GOT3 (cell line): Measurements from ENCODE around the gene DCHS1.

Experiments
- DNase-seq: peaks from one replicate; lab custom pipeline; 2025; ENCODE audit warnings: mixed read lengths; lab: John Stamatoyannopoulos, UW

Gene DCHS1

DNA sequence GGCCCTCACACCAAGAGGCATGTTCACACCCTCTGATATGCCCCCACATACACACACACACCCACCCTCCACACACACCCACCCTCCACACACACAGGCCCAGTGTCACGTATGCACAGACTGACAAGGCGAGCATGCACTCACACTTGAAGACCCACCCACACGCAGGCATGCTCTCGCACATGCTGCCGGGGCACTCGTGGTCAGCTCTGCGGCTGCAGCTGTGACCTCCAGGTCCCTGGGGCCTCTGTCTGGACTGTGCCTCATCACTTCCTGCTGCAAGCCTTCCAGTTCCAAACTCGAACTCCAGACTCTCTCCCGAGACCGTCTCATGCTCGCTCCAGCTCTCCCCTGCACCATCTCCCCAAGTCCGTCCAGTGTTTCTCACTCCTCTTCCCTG is 9.5 kb downstream of the DCHS1 start:
- DNase-seq: no peak

DNA sequence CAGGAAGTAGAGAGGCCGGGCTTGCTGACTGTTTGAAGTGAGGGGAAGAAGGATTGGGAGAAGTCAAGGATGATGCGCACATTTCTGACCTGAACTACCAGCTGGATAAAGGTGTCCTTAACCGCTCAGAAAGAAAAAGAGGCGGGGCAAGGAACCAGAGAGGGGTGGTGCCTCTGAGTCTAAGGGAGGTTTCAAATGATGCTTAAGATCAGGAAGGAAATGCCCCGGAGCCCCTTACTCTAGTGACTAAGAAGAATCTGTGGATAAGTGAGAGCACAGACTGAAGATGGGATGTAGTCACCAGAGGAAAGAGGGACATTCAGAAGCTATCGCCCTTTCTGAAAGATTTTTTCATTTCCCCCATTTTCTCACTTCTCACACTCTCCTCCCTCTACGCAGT is 12.7 kb downstream of the DCHS1 start:
- DNase-seq: no peak

DNA sequence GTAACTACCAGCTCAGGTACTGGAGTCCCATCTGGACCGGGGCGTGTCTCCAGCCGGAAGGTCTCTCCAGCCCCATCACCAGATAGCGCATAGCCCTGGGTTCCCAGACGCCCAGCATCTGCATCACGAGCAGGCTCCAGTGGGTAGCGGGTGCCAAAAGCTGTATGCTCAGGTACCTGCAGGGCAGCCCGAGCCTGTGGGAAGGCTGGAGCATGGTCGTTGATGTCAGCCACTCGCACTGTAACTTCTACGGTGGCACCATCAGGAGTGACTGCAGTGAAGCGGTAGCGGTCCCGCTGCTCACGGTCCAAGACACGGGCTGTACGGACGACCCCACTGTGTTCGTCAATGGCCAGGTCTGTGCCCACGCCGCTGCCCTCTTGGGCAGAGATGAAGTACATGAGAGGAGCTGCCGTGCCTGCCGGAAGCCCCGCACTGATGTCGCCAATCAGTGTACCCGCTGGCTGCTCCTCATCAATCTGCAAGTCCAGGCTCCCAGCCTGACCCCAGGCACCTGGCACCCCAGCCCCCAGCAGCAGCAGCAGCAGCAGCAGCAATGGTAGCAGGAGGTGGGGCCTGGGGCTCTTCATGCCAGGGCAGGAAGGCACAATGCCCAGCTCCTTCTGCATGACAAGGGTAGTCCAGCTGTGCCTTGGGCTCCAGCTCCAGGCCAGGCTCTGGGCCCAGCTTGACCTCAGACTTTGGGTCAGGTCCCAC is 14.5 kb downstream of the DCHS1 start:
- no peak for DNase-seq

DNA sequence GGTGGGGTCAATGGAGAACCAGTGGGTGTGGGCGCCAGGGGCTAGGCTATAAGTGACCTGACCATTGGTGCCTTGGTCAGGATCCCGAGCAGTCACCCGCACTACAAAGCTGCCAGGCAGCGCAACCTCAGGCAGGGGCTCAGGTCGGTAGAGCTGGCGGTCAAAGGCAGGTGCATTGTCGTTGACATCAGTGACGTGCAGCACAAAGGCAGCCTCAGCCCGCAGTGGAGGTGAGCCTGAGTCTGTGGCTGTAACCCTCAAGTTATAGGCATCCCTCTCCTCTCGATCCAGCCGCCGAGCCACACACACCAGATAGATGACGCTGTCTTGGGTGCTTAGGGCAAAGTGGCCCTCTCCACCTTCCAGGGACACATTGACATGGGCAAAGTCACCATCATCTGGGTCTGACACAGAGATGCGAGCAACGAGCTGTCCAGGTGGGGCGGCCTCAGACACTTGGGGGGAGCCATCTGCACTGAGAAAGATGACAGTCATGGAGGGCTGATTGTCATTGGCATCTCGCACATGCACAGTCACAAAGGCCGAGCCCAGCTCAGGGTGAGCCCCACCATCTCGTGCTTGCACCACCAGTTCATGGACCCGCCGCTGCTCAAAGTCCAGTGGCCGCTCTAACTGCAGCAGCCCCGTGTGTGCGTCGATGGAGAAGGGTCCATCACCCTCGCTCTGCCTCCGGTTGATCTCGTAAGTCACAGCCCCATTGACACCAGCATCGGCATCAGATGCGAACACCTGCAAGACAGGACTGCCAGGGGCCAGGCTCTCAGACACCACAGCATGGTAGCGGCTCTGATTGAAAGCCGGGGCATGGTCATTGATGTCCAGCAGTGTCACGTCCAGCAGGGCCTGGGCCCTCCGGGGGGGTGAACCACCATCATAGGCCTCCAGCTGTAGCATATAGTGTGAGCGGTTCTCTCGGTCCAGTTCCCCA is 15.3 kb downstream of the DCHS1 start:
- no peak for DNase-seq

DNA sequence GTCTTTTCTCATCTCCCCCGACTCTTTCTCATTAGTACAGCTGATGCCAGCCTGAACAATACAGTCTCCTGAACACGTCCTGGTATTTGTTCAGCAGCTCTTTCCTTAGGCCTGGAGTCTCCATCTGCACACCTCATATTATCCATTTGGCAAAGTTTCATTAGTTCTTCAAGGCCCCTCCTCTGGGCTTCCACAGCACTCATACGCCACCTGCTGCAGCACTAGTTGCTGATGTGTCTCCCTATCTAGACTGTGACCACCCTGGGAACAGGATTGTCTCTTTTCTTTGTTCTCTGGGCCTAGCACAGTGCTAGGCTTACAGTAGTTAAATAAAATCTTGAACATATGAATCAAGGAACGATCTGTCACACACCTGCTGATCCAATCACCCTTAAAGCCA is 17.2 kb downstream of the DCHS1 start:
- no peak for DNase-seq

DNA sequence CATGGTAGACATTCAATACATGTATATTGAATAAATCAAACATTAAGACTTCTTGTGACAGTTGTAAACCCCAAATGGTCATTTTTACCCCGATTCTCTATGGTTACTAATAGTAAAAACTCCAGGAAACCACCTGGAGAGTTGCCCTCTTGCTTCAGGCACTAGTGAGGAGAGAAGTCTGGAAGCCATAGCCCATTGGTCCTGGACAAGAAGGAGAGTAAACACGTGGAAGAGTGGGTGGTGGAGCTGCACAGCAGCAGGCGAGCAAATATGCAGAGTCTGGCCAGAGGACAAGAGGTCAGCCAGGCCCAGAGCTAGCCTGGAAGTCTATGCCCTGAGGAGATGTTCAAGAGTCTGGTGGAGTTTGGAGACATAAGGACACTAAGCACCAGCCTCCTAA is 17.7 kb downstream of the DCHS1 start:
- no peak for DNase-seq

DNA sequence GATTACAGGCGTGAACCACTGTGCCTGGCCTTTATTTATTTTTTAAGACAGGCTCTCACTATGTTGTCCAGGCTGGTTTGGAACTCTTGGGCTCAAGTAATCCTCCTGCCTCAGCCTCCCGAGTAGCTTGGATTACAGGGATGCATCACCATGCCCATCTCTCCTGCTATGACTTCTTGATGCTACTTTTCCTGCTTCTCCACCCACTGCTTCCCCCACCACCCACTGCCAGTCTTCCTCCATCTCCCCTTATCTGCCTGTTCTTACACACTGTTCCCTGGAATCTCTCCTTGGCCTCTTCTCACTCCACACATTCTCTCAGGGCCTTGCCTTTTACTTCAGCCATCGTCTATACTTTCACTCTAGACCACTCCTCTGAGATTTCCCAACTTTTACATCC is 19.1 kb downstream of the DCHS1 start:
- no peak for DNase-seq

DNA sequence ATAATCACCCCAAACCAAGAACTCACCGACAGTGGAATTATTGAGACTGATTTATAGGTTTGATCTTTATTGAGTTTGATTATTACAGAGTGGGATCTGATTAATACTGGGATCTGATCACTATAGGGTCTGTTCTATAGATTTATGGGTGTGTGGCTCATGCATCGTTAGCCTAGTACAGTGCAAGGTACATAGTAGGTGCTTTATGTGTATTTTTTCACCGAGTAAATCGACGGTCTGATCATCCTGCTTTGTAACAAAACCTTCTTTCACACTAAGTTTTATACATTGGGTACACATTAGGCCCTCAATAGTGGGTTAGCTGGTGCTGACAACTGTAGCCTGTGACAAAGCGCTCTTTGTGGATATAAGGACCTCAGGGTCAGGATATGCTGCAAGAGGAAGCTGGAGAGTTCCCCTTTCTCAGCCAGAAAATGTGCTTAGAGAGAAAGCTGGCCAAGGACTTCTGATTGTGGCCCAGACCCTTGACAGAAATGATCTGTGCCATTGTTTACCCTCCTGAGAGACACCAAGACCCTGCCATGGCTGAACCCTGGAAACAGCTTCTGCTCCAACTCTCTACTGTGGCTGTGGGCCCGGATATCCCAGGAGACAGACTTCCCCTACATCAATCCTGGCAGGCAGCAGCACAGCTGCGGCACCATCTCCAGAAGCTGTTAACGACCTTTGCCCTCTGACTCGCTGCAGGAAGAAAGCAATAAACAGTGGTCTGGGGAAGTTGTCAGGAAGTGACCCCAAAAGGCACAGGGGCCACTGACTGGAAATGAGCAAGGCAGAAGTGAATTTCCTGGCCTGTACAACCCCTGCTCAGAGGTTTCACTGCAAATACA is 20.3 kb downstream of the DCHS1 start:
- DNase-seq: no peak

DNA sequence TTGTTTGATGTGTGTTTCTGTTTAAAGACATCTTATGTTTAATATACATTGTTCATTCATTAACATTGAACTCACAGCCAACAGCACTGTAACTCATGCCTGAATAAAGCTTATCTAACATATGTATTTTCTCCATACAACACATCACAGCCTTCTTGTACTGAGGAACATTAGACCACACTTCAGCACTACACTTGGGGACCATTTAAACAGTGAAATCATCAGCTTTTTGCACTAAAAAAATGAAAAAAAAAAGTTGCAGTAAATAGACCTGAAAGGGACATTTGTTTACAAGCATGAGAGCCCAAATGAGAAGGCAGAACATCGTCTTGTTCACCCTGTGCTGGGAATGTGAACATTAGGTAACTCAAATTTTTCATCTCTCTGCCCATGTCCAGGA is 21.1 kb downstream of the DCHS1 start:
- no peak for DNase-seq

DNA sequence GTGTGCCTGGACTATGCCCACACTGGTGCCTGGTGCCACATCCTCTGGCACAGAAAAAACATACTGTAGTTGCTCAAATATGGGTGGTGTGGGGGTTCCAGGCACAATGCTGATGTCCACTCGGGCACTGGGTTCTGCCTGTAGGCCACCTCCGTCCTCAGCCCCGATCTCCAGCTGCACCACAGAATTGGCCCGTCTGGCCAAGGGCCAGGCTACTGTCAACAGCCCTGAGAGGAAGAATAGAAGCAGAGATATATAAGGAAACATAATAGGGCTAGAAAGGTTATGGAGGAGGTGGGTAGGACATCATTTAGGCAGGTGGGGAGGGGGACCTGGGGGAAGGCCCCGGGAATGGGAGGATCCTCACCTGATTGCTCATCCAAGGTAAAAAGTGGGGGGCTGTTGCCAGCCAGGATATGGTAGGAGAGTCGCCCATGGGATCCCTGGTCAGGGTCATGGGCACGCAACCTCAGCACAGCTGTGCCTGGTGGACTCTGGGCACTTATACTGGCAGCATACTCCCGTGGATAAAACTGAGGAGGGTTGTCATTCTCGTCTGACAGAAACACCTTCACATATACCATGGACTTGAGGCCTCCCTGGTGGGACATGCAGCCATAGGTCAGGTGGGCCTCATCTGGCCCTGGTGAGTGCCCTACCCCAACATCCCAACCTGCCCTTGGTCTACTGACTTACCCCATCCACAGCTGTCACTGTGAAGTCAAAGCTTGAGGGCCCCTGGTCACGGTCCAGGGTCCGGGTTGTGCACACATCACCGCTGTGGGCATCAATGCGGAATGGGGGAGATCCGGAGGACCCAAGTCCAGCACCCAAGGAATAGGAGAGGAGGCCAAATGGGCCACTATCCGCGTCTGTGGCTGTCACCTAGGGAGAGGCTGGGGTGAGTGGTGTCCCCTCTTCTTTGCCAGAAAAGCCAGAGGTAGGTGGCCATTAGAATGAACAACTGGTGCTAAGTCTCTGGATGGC is 21.9 kb downstream of the DCHS1 start:
- no peak for DNase-seq

DNA sequence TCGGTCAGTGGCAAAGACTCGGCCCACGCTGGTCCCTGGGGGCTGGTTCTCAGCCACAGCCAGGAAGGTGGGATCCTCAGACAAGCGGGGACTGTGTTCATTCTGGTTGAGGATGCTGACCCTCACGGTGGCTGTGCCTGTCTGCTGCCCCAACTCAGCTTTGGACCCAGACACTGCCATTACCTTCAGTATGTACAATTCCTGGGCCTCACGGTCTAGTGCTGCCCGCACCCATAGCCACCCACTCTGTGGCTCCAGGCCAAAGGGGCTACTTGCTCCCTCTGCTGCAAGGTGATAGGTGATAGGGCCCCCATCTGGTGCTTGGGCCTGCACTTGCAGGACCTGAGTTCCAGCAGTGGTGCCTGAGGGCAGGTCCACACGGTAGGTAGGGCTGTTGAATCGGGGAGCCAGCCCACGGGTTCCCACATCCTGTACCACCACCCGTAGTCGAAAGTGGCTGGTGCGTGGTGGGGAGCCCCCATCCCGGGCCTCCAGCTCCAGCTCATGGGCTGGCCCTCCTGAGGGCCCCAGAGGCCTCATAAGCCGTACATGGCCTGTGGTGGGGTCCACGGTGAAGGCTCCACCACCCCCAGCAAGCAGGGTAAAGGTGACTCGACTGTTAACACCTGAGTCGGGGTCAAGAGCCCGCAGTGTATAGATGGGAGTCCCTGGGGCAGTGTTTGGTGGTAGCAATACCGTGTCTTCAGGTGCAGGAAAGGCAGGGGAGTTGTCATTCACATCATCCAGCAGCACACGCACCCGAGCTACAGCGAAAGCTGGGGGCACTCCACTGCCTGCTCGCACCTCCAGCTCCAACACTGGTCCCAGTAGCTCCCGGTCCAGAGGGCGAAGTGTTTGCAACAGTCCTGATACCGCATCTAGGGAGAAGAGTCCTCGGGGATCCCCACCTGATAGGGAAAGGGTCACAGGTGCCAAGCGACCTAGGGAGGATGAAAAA is 23.2 kb downstream of the DCHS1 start:
- no peak for DNase-seq

DNA sequence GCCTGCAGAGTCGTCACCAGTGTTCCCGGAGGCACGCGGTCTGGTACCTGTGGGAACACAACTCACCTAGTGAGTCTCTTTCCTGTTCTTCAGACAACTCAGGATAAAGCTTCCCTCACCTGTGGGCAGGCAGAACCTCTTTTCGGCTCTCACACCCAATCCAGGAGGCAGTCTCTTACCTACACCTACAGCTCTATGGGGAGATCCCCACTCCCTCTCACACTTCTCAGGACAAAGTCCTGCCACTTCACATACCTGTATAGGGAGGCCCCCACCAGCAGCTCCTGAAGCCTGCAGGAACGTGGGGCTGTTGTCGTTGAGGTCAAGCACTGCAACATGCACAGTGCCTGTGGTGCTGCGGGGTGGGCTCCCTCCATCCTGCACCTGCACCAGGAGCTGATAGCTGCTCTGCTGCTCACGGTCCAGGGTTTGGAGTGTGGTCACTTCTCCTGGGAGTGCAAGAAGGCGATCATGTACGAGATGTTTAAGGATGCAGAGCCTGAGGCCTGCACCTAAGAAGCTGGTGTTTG is 24.2 kb downstream of the DCHS1 start:
- DNase-seq: no peak

DNA sequence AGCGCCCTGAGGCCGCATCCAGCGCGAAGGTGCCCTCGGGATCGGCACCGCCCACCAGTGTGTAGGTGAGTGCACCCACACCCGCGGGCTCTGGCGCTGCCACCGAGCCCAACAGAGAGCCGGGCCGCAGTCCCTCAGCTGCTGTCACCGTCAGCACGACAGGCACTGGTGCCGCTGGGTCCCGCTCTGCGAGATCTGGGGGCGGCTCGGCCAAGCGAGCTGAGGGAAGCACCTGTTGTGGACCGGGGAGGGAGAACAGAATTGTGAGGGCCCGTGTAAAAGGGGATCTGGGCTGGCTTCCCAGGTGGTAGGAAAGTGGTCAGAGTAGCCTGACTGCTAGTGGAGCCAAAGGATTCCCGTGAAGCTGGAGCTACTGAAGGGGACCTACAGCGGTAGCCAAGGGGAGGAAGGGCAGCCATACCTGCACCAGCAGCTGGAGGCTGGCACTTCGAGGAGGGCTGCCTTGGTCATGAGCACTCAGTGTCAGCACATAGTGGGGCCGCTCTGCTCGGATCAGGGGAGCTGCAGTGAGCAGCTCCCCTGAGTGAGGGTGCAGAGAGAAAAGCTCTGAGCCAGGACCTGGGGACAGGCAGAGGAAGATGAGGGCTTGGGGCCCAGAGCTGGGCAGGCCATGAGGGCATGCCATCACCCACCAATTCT is 24.8 kb downstream of the DCHS1 start:
- DNase-seq: no peak

DNA sequence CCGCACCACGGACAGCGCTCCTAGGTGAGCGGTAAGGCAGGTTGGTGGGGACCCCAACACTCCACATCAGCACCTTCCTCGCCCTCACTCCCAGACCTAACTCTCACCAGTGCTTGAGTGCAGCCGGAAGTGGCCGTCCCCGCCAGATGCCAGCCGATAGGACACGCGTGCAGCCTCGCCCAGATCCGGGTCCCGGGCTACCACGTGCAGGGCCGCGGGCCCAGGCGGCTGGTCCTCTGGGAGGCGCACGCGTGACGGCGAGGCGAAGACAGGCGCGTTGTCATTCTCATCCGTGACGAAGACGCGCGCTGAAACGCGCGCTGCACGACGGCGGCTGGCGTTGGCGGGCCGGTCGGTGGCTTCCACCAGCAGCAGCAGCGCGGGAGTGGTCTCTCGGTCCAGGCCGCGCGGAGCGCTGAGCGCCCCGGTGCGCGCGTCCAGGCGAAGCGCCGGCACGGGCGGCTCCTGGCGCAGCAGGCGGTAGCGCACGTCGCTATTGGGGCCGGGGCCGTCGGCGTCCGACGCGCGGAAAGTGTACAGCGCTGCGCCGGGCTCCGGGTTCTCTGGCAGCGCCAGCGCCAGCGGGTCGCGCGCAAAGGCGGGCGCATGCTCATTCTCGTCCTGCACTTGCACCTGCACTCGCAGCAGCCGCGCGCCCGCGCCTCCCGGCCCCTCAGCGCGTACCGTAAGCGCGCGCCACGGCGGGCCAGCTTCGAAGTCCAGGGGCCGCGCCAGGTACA is 25.5 kb downstream of the DCHS1 start:
- no peak for DNase-seq

DNA sequence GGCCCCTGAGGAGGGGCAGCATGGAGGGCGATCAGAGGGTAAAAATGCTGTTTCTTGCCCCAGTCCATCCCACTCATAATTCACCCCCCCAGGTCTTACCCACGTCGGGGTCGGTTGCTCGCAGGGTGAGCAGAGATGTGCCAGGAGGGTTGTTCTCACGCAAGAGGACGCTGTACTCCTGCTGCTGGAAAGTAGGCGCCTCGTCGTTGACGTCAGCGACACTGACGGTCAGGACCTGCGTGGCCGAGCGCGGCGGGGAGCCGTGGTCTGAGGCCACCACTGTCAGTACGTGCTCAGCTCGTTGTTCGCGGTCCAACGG is 26.1 kb downstream of the DCHS1 start:
- DNase-seq: no peak

DNA sequence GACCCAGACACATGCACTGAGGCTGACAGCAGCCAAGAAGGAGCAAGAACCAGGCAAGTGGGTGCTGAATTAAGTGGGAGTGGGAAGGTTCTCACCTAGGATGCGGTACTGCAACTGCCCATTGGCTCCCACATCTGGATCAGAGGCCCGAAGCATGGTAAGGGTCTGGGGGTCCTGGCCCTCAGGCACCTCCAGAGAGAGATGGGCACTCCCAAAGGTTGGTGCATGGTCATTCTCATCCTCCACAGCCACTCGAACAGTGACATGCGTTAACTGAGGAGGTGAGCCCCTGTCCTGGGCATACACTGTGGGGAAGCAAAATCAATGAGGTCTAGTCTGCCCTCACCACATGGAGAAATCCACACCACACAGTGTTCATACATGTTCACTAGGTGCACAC is 27.1 kb downstream of the DCHS1 start:
- no peak for DNase-seq

DNA sequence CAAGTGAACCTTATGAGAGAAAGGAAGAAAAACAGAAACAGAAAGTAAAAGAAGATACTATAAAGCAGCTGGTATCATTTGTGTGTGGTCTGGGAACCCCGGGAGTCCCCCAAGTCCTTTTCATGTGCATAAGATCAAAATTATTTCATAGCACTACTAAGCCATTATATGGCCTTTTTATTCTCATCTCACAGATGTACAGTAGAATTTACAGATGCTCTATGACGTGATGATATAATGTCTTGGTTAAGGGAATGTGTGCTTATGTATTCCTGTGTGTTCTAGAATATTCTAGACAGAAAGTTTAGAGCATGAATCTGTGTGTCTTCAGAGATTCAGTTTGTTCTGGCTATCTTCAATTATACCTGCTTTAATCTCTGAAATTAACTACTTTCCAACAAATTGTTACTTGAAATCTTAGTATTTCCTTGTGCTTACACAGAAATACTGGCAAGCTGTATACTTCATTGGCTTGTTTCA is 27.8 kb downstream of the DCHS1 start:
- DNase-seq: no peak

DNA sequence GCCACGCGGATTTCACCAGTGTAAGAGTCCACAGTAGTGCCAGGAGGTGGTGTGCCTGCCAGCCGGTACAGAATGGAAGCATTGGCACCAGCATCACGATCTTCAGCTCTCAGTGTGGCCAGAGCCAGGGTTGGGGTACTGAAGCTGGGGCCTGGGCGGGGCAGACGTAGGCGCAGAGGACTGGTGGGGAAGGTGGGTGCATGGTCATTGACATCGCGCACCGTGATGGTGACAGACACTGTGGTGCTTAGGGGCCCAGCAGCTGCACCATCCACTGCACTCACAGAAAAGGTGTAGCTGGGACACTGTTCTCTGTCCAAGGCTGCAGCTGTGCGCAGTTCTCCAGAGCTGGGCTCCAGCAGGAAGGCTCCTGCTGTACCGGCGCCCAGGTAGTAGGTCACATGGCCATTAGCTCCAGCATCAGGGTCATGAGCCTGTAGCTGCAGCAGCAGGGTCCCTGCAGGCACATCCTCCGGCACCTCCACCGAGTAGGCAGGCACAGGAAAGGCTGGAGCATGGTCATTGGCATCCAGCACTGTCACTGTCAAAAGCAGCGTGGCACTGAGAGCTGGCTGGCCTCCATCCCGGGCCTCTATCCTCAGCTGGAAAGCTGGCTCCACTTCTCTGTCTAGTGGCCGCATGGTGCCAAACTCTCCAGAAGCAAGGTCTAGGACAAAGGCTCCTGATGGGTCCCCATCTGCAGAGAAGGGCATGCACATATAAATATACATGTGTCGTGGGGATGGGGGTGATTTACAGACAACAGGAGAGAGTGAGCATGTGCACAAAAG is 28.4 kb downstream of the DCHS1 start:
- DNase-seq: no peak
